Parathyroid adenoma (tissue), 2 donors: Measurements from ENCODE around the gene ROCK2.

ENCODE experiments used
- H2AFZ ChIP-seq: fragments of 300-600 bp; sonication (generic); one replicate; pipeline ENCODE4 v1.7.0; 2017; ENCODE audit warnings: antibody characterized with exemption, mild to moderate bottlenecking
- H3K27ac ChIP-seq: fragments of 300-600 bp; sonication (generic); one replicate; pipeline ENCODE4 v1.7.0; 2017
- H3K27me3 ChIP-seq: fragments of 300-600 bp; sonication (generic); one replicate; pipeline ENCODE4 v1.7.0; 2017; ENCODE audit warnings: low read length; ENCODE audit not compliant: control insufficient read depth, insufficient read depth
- H3K36me3 ChIP-seq: fragments of 300-600 bp; sonication (generic); one replicate; pipeline ENCODE4 v1.7.0; 2017; ENCODE audit warnings: low read length; ENCODE audit not compliant: control insufficient read depth, insufficient read depth
- H3K4me1 ChIP-seq: fragments of 300-600 bp; sonication (generic); one replicate; pipeline ENCODE4 v1.7.0; 2017; ENCODE audit warnings: control low read depth
- H3K4me2 ChIP-seq: fragments of 300-600 bp; sonication (generic); one replicate; pipeline ENCODE4 v1.7.0; 2017; ENCODE audit warnings: low read length
- H3K4me3 ChIP-seq: fragments of 300-600 bp; sonication (generic); one replicate; pipeline ENCODE4 v1.7.0; 2017; ENCODE audit warnings: low read depth, low read length
- H3K79me2 ChIP-seq: fragments of 300-600 bp; sonication (generic); one replicate; pipeline ENCODE4 v1.7.0; 2017; ENCODE audit warnings: control low read depth
- H3K9ac ChIP-seq: fragments of 300-600 bp; sonication (generic); one replicate; pipeline ENCODE4 v1.7.0; 2017; ENCODE audit warnings: mild to moderate bottlenecking
- H3K9me3 ChIP-seq: fragments of 300-600 bp; sonication (generic); one replicate; pipeline ENCODE4 v1.7.0; 2017; ENCODE audit warnings: low read length; ENCODE audit not compliant: control insufficient read depth
- CTCF ChIP-seq: fragments of 300-600 bp; sonication (generic); IDR thresholded peaks from one replicate; pipeline ENCODE4 v1.7.0; 2017; ENCODE audit warnings: antibody characterized with exemption, mild to moderate bottlenecking
- donor health status: primary hyperparathyroidism.

The ROCK2 gene

GRCh38 chr2:11387100-11387390 lies 42.6 kb upstream of the ROCK2 start:
- no peaks in the 10 kb centered on the region for H3K79me2 ChIP-seq
- H3K4me2 ChIP-seq = no peak overlapping the region
- H3K9ac ChIP-seq = no peak overlapping the region
- TF ChIP-seq CTCF = no peak
- H3K4me1 ChIP-seq = no peaks in the 10 kb centered on the region
- H3K4me3 ChIP-seq = no peak overlapping the region
- H3K27me3 ChIP-seq = no peaks in the 10 kb centered on the region
- H3K9me3 ChIP-seq = no peaks in the 10 kb centered on the region
- no peak overlapping the region for H2AFZ ChIP-seq
- no peak overlapping the region for H3K27ac ChIP-seq
- no peaks in the 10 kb centered on the region for H3K36me3 ChIP-seq

GRCh38 chr2:11385847-11386246 lies 41.4 kb upstream of the ROCK2 start:
- Histone ChIP-seq H3K4me2 (no peak overlapping the region), H3K9me3 (no peaks in the 10 kb centered on the region), H3K27ac (no peak overlapping the region), H3K4me3 (no peak overlapping the region), H3K27me3 (no peaks in the 10 kb centered on the region), H3K36me3 (no peaks in the 10 kb centered on the region), H3K4me1 (no peaks in the 10 kb centered on the region), H3K9ac (no peak overlapping the region), H2AFZ (no peak overlapping the region), H3K79me2 (no peaks in the 10 kb centered on the region)
- no peak for TF ChIP-seq CTCF

- no peak overlapping the region for H3K4me2 ChIP-seq
- no peaks in the 10 kb centered on the region for H3K36me3 ChIP-seq
- no peak overlapping the region for H3K9ac ChIP-seq
- H3K4me1 ChIP-seq = no peaks in the 10 kb centered on the region
- H3K27me3 ChIP-seq = no peaks in the 10 kb centered on the region
- H3K27ac ChIP-seq = no peak overlapping the region
- no peaks in the 10 kb centered on the region for H3K79me2 ChIP-seq
- no peaks in the 10 kb centered on the region for H3K9me3 ChIP-seq
- TF ChIP-seq CTCF = no peak
- H3K4me3 ChIP-seq = no peak overlapping the region
- H2AFZ ChIP-seq = no peak overlapping the region
Observed at GRCh38 chr2:11385216-11385615, 40.8 kb upstream of the ROCK2 start.

- no peak overlapping the region for H3K27ac ChIP-seq
- H3K4me1 ChIP-seq = peaks cover 6% of the 10 kb centered on the region
- no peak for TF ChIP-seq CTCF
- no peaks in the 10 kb centered on the region for H3K9me3 ChIP-seq
- no peaks in the 10 kb centered on the region for H3K27me3 ChIP-seq
- H3K79me2 ChIP-seq = no peaks in the 10 kb centered on the region
- no peaks in the 10 kb centered on the region for H3K36me3 ChIP-seq
- H3K4me2 ChIP-seq = no peak overlapping the region
- no peak overlapping the region for H3K4me3 ChIP-seq
- no peak overlapping the region for H3K9ac ChIP-seq
- no peak overlapping the region for H2AFZ ChIP-seq
Observed at GRCh38 chr2:11379558-11379957, 35.1 kb upstream of the ROCK2 start.

GRCh38 chr2:11377928-11378545 lies 33.6 kb upstream of the ROCK2 start:
- no peaks in the 10 kb centered on the region for H3K27me3 ChIP-seq
- H3K9ac ChIP-seq = no peak overlapping the region
- H3K79me2 ChIP-seq = no peaks in the 10 kb centered on the region
- no peak overlapping the region for H3K4me2 ChIP-seq
- no peaks in the 10 kb centered on the region for H3K9me3 ChIP-seq
- peaks cover 9% of the 10 kb centered on the region for H3K4me1 ChIP-seq
- H3K27ac ChIP-seq = no peak overlapping the region
- H3K36me3 ChIP-seq = no peaks in the 10 kb centered on the region
- peak overlapping the region; percentile 31 for H2AFZ ChIP-seq
- no peak overlapping the region for H3K4me3 ChIP-seq
- TF ChIP-seq CTCF = no peak
